Ascending aorta (tissue), 2 donors: ENCODE results near the gene CIITA. TPM values are rescaled to one million over a fixed set of nuclear protein-coding genes. Genes with fewer than 3 reads are reported as not detected.

ENCODE experiments used
- DNase-seq, 2 donors: peaks; one replicate each; pipeline ENCODE4 v3.0.0-alpha.2; 2019; ENCODE audit warnings: low spot score in 2 of 2
- H3K27ac ChIP-seq, 2 donors: fragments of 200-600 bp; sonication (generic); one replicate each; pipeline ENCODE4 v1.5.1; 2016 to 2017; ENCODE audit warnings: mild to moderate bottlenecking in 1 of 2
- H3K27me3 ChIP-seq: fragments of 200-600 bp; sonication (generic); one replicate; pipeline ENCODE4 v1.5.1; 2017
- H3K36me3 ChIP-seq, 2 donors: fragments of 200-600 bp; sonication (generic); one replicate each; pipeline ENCODE4 v1.5.1; 2016
- H3K4me1 ChIP-seq, 2 donors: fragments of 200-600 bp; sonication (generic); one replicate each; pipeline ENCODE4 v1.5.1; 2016 to 2017; ENCODE audit warnings: mild to moderate bottlenecking in 1 of 2
- H3K4me3 ChIP-seq, 2 donors: fragments of 200-600 bp; sonication (generic); one replicate each; pipeline ENCODE4 v1.5.1; 2016 to 2017; ENCODE audit warnings: mild to moderate bottlenecking in 1 of 2
- H3K9me3 ChIP-seq, 2 donors: fragments of 200-600 bp; sonication (generic); one replicate each; pipeline ENCODE4 v1.5.1; 2016
- CTCF ChIP-seq, 3 experiments: fragments of 200-600 bp in 2 of 3; fragments of 450-650 bp in 1 of 3; sonication (generic) in 2 of 3; IDR thresholded peaks; one replicate each; pipeline ENCODE4 v1.5.1; 2016 to 2019; ENCODE audit warnings: antibody characterized with exemption in 3 of 3, mild to moderate bottlenecking in 1 of 3, moderate library complexity in 1 of 3
- intact Hi-C: fragments of 100-400 bp; cut with DNase I; formaldehyde crosslinking; loops from one replicate; pipeline ENCODE4 v1.15.1; 2023
- total RNA-seq: library from RNA; depleted of rRNA; stranded (reverse); fragments of >200 nt; gene quantifications from one replicate; pipeline ENCODE4 v1.1.0, GENCODE V29; 2016

The CIITA gene
- total RNA-seq, 1 donor from 2014 or later: 19.4 TPM

- TF ChIP-seq CTCF (IDR thresholded peaks at IDR 0.05): no peak
- Histone ChIP-seq H3K4me3 (no peak overlapping the region), H3K36me3 (peaks cover 0 to 4% of the 10 kb centered on the region in 2 donors), H3K27me3 (no peaks in the 10 kb centered on the region), H3K4me1 (no peaks in the 10 kb centered on the region), H3K27ac (no peak overlapping the region), H3K9me3 (peaks cover 0 to 8% of the 10 kb centered on the region in 2 donors)
- no peak for DNase-seq
- intact Hi-C loops: no loop called here
Measured at GRCh38 chr16:10906914-10907756, 30.1 kb downstream of the CIITA start.

DNA sequence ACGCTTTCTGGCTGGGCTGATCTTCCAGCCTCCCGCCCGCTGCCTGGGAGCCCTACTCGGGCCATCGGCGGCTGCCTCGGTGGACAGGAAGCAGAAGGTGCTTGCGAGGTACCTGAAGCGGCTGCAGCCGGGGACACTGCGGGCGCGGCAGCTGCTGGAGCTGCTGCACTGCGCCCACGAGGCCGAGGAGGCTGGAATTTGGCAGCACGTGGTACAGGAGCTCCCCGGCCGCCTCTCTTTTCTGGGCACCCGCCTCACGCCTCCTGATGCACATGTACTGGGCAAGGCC is 30.7 kb downstream of the CIITA start:
- Histone ChIP-seq H3K36me3 (peaks cover 0 to 4% of the 10 kb centered on the region in 2 donors), H3K4me1 (no peaks in the 10 kb centered on the region), H3K4me3 (no peak overlapping the region), H3K27me3 (no peaks in the 10 kb centered on the region), H3K9me3 (peaks cover 0 to 6% of the 10 kb centered on the region in 2 donors), H3K27ac (no peak overlapping the region)
- intact Hi-C loops: no loop called here
- TF ChIP-seq CTCF (IDR thresholded peaks at IDR 0.05): no peak
- no peak for DNase-seq

DNA sequence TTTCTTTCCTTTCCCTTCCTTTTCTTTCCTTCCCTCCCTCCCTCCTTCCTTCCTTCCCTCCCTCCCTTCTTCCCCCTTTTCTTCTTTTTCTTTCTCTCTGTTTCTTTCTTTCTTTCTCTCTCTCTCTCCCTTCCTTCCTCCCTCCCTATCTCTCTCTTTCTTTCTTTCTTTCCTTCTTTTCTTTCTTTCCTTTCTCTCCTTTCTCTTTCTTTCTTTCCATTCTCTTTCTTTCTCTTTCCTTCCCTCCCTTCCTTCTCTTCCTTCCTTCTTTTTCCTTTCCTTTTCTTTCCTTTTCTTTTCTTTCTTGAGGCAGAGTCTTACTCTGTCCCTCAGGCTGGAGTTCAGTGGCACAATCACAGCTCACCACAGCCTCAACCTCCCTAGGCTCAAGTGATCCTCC is 34.3 kb downstream of the CIITA start:
- TF ChIP-seq CTCF (IDR thresholded peaks at IDR 0.05): no peak
- H3K27ac ChIP-seq: no peak overlapping the region
- intact Hi-C loops: no loop called here
- H3K36me3 ChIP-seq: peaks cover 0 to 2% of the 10 kb centered on the region in 2 donors
- H3K9me3 ChIP-seq: no peaks in the 10 kb centered on the region
- H3K4me3 ChIP-seq: no peak overlapping the region
- no peaks in the 10 kb centered on the region for H3K27me3 ChIP-seq
- H3K4me1 ChIP-seq: no peaks in the 10 kb centered on the region
- DNase-seq: no peak

- H3K27ac ChIP-seq: no peak overlapping the region
- no peaks in the 10 kb centered on the region for H3K27me3 ChIP-seq
- no peak for DNase-seq
- intact Hi-C loops: loop anchor here (5.0 kb wide), 4 partner anchors 159 to 659 kb away; partner anchors contain the start of gene EMP2
- H3K36me3 ChIP-seq: no peaks in the 10 kb centered on the region
- H3K4me1 ChIP-seq: peaks cover 0 to 16% of the 10 kb centered on the region in 2 donors
- no peak overlapping the region for H3K4me3 ChIP-seq
- TF ChIP-seq CTCF (IDR thresholded peaks at IDR 0.05): no peak
- no peaks in the 10 kb centered on the region for H3K9me3 ChIP-seq
Measured at GRCh38 chr16:10916534-10916933, 39.5 kb downstream of the CIITA start.

DNA sequence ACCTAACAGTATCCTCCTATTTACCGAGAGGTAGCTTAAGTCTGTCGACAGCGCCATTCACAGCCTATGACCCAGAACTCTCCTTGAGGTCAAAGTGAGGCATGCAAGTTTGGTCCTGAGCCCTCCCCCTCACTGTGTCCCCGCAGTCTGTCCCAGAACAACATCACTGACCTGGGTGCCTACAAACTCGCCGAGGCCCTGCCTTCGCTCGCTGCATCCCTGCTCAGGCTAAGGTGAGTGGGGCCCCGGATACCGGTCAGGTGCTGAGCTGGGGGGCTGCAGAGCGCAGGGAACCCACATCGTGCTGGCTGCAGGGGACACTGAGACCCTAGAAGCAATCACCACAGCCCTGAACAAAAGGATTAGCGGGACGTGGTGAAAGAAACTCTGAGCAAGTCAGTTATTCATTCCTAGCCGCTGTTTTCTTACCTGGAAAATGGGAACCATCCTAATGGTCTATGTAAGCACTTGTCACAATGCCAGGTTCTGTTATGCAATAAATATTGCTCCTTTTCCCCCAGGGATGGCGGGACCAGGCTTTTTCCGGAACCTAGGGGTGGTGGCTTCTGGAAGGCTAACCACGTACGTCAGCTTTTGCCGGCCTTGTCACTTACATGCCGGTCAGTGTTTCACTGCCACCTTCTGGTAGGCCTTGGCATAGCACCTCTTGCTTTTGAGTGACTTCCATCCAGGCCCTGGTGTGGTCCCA is 41.4 kb downstream of the CIITA start:
- Histone ChIP-seq H3K4me3 (no peak overlapping the region), H3K9me3 (no peaks in the 10 kb centered on the region), H3K4me1 (peaks cover 0 to 33% of the 10 kb centered on the region in 2 donors), H3K27ac (peak overlapping the region; percentile 1 to 58), H3K27me3 (no peaks in the 10 kb centered on the region), H3K36me3 (no peaks in the 10 kb centered on the region)
- intact Hi-C loops: loop anchor here (1.0 to 5.0 kb wide), 8 partner anchors 90 to 661 kb away; partner anchors contain the start of gene EMP2
- peak; percentile 84 to 100 for DNase-seq
- peak; percentile 92 to 98 (median 95) for TF ChIP-seq CTCF (IDR thresholded peaks at IDR 0.05)
